Loucy (cell line): ENCODE data around the gene ZNF418.
A peak's percentile ranks its signal among the peaks of the same experiment; 100 is the strongest.

Source experiments
- H2AFZ ChIP-seq: fragments of 200-600 bp; sonication (generic); 2 replicates; pipeline ENCODE4 v1.6.0; 2016; ENCODE audit warnings: antibody characterized with exemption, mild to moderate bottlenecking, low read length, moderate library complexity
- H3F3A ChIP-seq: fragments of 200-600 bp; 2 replicates; pipeline ENCODE4 v1.6.0; 2016; ENCODE audit warnings: antibody characterized with exemption, low read depth, mild to moderate bottlenecking
- H3K27me3 ChIP-seq: fragments of 200-600 bp; sonication (generic); 2 replicates; pipeline ENCODE4 v1.6.1; 2014; ENCODE audit warnings: low read length, mild to moderate bottlenecking; ENCODE audit not compliant: insufficient read depth, poor library complexity, severe bottlenecking
- H3K36me3 ChIP-seq: fragments of 200-600 bp; sonication (generic); 2 replicates; pipeline ENCODE4 v1.6.1; 2016; ENCODE audit warnings: low read length; ENCODE audit not compliant: insufficient read depth
- H3K4me1 ChIP-seq: fragments of 200-600 bp; sonication (generic); 2 replicates; pipeline ENCODE4 v1.5.1; 2014; ENCODE audit warnings: low read length, mild to moderate bottlenecking; ENCODE audit not compliant: insufficient read depth, poor library complexity, severe bottlenecking
- H3K4me2 ChIP-seq: fragments of 200-600 bp; sonication (generic); 2 replicates; pipeline ENCODE4 v1.6.0; 2014; ENCODE audit warnings: antibody characterized with exemption, low read length, low read depth, mild to moderate bottlenecking; ENCODE audit not compliant: poor library complexity, severe bottlenecking
- H3K4me3 ChIP-seq: fragments of 200-600 bp; sonication (generic); 2 replicates; pipeline ENCODE4 v1.5.1; 2014; ENCODE audit warnings: low read length, mild to moderate bottlenecking, mixed read lengths; ENCODE audit not compliant: poor library complexity, severe bottlenecking
- H3K79me2 ChIP-seq: fragments of 200-600 bp; sonication (generic); 2 replicates; pipeline ENCODE4 v1.6.1; 2014; ENCODE audit warnings: low read length; ENCODE audit not compliant: insufficient read depth
- H3K9ac ChIP-seq: fragments of 200-600 bp; sonication (generic); 2 replicates; pipeline ENCODE4 v1.6.0; 2014; ENCODE audit warnings: mild to moderate bottlenecking, low read depth, low read length, moderate library complexity; ENCODE audit not compliant: poor library complexity, severe bottlenecking
- H3K9me2 ChIP-seq: fragments of 200-600 bp; sonication (generic); replicated peaks from 2 replicates; pipeline ENCODE4 v1.6.1; 2016; ENCODE audit warnings: low read depth, low read length, mixed read lengths
- H3K9me3 ChIP-seq: fragments of 200-600 bp; sonication (generic); 2 replicates; pipeline ENCODE4 v1.6.1; 2014; ENCODE audit warnings: mild to moderate bottlenecking, antibody characterized with exemption, low read length, low read depth; ENCODE audit not compliant: insufficient read depth
- H4K20me1 ChIP-seq: fragments of 200-600 bp; sonication (generic); 2 replicates; pipeline ENCODE4 v1.6.0; 2014; ENCODE audit warnings: antibody characterized with exemption, low read length, mild to moderate bottlenecking; ENCODE audit not compliant: insufficient read depth, poor library complexity, severe bottlenecking
- CTCF ChIP-seq: fragments of 200-600 bp; sonication (generic); conservative IDR thresholded peaks from 2 replicates; pipeline ENCODE4 v1.5.1; 2014; ENCODE audit warnings: mild to moderate bottlenecking, antibody characterized with exemption, low read length
- EZH2phosphoT487 ChIP-seq: fragments of 200-600 bp; IDR thresholded peaks from 2 replicates; pipeline ENCODE4 v1.6.1; 2018; ENCODE audit warnings: antibody characterized with exemption, mild to moderate bottlenecking, moderate library complexity, borderline replicate concordance

ZNF418 gene

DNA sequence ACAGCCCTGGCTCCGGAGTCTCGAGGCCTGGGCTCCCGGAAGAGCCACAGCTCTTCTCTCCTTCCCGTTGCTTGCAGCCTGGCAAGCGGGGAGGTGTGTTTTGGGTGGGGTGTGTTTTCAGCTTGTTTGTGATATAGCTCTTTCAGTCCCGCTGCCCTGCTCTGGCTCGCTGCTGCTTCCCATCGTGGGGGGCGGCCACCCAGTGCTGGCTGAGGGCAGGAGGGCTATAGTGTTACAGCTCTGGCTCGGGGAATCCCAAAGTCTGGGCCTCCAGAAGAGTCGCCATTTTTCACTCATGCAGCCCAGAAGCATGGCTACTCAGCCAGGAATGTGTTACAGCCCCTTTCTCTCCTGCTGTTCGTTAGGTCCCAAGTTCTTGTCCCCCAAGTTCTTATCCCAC is 14.5 kb upstream of the ZNF418 start:
- Histone ChIP-seq H3K9me2 (no peaks in the 10 kb centered on the region), H3F3A (no peaks in the 10 kb centered on the region), H3K79me2 (peaks cover 28% of the 10 kb centered on the region), H3K9me3 (peaks cover 12% of the 10 kb centered on the region; the same call in 1 of the 2 replicates), H3K4me1 (peaks cover 17% of the 10 kb centered on the region), H3K36me3 (no peaks in the 10 kb centered on the region), H3K4me3 (no peak overlapping the region), H3K27me3 (peaks cover 5% of the 10 kb centered on the region), H4K20me1 (peaks cover 23% of the 10 kb centered on the region), H3K9ac (no peak overlapping the region), H2AFZ (no peak overlapping the region), H3K4me2 (no peak overlapping the region)
- TF ChIP-seq CTCF, result no peak

DNA sequence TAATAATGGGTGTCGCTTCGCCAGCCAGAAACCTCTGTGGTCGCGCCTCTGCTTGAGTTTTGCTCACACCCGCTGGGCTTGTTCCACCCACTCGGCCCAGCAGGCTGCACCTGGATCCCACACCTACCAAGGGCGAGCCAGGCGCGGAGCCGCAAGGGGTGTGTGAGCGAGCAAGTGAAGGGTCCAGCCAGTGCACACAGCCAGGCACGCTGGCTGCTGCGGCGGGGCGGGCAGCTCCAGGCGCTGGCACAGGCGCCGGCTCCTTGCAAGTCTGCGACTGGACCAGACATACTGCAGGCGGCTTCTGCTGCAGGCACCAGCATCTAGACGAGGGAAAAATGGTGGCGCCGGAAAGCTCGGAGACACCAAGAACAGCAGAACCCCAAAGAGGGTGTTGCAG is 14.1 kb upstream of the ZNF418 start:
- H3K9me3 ChIP-seq, result peaks cover 12% of the 10 kb centered on the region; the same call in 1 of the 2 replicates
- H3F3A ChIP-seq, result no peaks in the 10 kb centered on the region
- peaks cover 32% of the 10 kb centered on the region for H3K79me2 ChIP-seq
- TF ChIP-seq CTCF (no peak), EZH2phosphoT487 (no peak)
- no peak overlapping the region for H2AFZ ChIP-seq
- peaks cover 17% of the 10 kb centered on the region for H3K4me1 ChIP-seq
- H4K20me1 ChIP-seq, result peaks cover 23% of the 10 kb centered on the region
- H3K9ac ChIP-seq, result no peak overlapping the region
- no peak overlapping the region for H3K4me2 ChIP-seq
- H3K9me2 ChIP-seq, result no peaks in the 10 kb centered on the region
- H3K4me3 ChIP-seq, result no peak overlapping the region
- peaks cover 5% of the 10 kb centered on the region for H3K27me3 ChIP-seq
- no peaks in the 10 kb centered on the region for H3K36me3 ChIP-seq

GRCh38 chr19:57947419-57948134 is 12.4 kb upstream of the ZNF418 start, which contains the start of gene ZNF256:
Gene ZNF256, minus strand, starts transcription at chr19:57947706. Its CDS starts 232 bp downstream, at chr19:57947474.
- H3K4me2 ChIP-seq, result peak within 1 kb of the TSS; percentile 98
- peak within 1 kb of the TSS; percentile 97 for H3K9ac ChIP-seq
- no peaks in the 10 kb centered on the region for H3F3A ChIP-seq
- H3K9me3 ChIP-seq, result no peaks in the 10 kb centered on the region; the same call in 1 of the 2 replicates
- peaks cover 49% of the 10 kb centered on the region for H3K79me2 ChIP-seq
- H3K4me3 ChIP-seq, result peak within 1 kb of the TSS; percentile 100
- H3K4me1 ChIP-seq, result peaks cover 17% of the 10 kb centered on the region
- peaks cover 16% of the 10 kb centered on the region; the same call in 1 of the 2 replicates for H3K36me3 ChIP-seq
- no peaks in the 10 kb centered on the region for H3K9me2 ChIP-seq
- peaks cover 29% of the 10 kb centered on the region for H4K20me1 ChIP-seq
- H2AFZ ChIP-seq, result peak within 1 kb of the TSS; percentile 96
- TF ChIP-seq CTCF, result peak; percentile 65
- TF ChIP-seq EZH2phosphoT487, result no peak
- peaks cover 5% of the 10 kb centered on the region for H3K27me3 ChIP-seq
